GM12878 (cell line): ENCODE data around the gene GPR152. TPM values are rescaled to one million over a fixed set of nuclear protein-coding genes. Genes with fewer than 3 reads are reported as not detected.

Experiments
- EP300 ChIP-seq, 2 experiments: fragments of 150-350 bp in 1 of 2; IDR thresholded peaks; 2 replicates each; pipeline ENCODE4 v1.6.1; 2011 to 2012; ENCODE audit warnings: low read depth in 2 of 2, low read length in 2 of 2, borderline replicate concordance in 1 of 2, improper control_type of control experiment in 1 of 2, inconsistent platforms in 1 of 2; ENCODE audit not compliant: control insufficient read depth in 1 of 2
- ETV6 ChIP-seq, 2 experiments: fragments of 450-650 bp in 1 of 2; IDR thresholded peaks in 1 of 2; conservative IDR thresholded peaks in 1 of 2; 2 replicates each; pipeline ENCODE4 v1.6.1; 2014; ENCODE audit warnings: antibody characterized with exemption in 1 of 2, borderline replicate concordance in 1 of 2, low read depth in 1 of 2, mild to moderate bottlenecking in 1 of 2, moderate library complexity in 1 of 2
- GATAD2B ChIP-seq: fragments of 450-650 bp; conservative IDR thresholded peaks from 2 replicates; pipeline ENCODE4 v1.6.1; 2017; ENCODE audit warnings: low read depth, mild to moderate bottlenecking, moderate library complexity
- NFYB ChIP-seq: IDR thresholded peaks from 2 replicates; pipeline ENCODE4 v1.6.1; 2011; ENCODE audit warnings: low read depth, mild to moderate bottlenecking, low read length, improper control_type of control experiment, moderate library complexity; ENCODE audit not compliant: insufficient read depth
- NR2F1 ChIP-seq: fragments of 450-650 bp; conservative IDR thresholded peaks from 2 replicates; pipeline ENCODE4 v1.6.1; 2017; ENCODE audit warnings: mild to moderate bottlenecking
- POLR2AphosphoS2 ChIP-seq: IDR thresholded peaks from 2 replicates; pipeline ENCODE4 v1.6.1; 2011; ENCODE audit warnings: low read depth, mild to moderate bottlenecking, low read length, improper control_type of control experiment, moderate library complexity
- polyA plus RNA-seq, 11 experiments: library from polyadenylated mRNA; depleted of rRNA in 4 of 11; unstranded in 6 of 11; stranded (reverse) in 5 of 11; fragments of >200 nt; fragmentation: Nextera tagmentation in 4 of 11; fragmentation: Illumina TruSeq in 1 of 11; extraction: Ambion mirVana in 4 of 11; extraction: Trizol in 1 of 11; gene quantifications; 1 replicate in 1 of 11; 2 replicates in 10 of 11; pipeline versions ENCODE4 v1.2.1 to v1.2.3, GENCODE V29; 2011 to 2016; ENCODE audit warnings: inconsistent platforms in 2 of 11, missing spikeins in 2 of 11, low read depth in 1 of 11
- total RNA-seq, 4 experiments: library from RNA; depleted of rRNA in 3 of 4; stranded (reverse); fragments of >200 nt in 3 of 4; fragmentation: Illumina TruSeq in 1 of 4; extraction: Trizol in 1 of 4; gene quantifications; 2 replicates each; pipeline versions ENCODE4 v1.2.1 to v1.2.3, GENCODE V29; 2013 to 2021
- TF ChIP-seq, protein P1 (sequence below): IDR thresholded peaks from 2 replicates; pipeline ENCODE4 v1.6.1; 2012; ENCODE audit warnings: mild to moderate bottlenecking, low read depth, low read length
- TF ChIP-seq, protein P2 (sequence below): IDR thresholded peaks from 2 replicates; pipeline ENCODE4 v1.6.1; 2011; ENCODE audit warnings: borderline replicate concordance, low read depth, mild to moderate bottlenecking, moderate library complexity, mixed read lengths, low read length; ENCODE audit not compliant: insufficient read depth; ENCODE audit errors: extremely low read length
- TF ChIP-seq, protein P3 (sequence below): fragments of 450-650 bp; IDR thresholded peaks from 2 replicates; pipeline ENCODE4 v1.6.1; 2017; ENCODE audit warnings: mild to moderate bottlenecking, low read depth, inconsistent platforms; ENCODE audit not compliant: poor library complexity, severe bottlenecking
- TF ChIP-seq, protein P4 (sequence below): fragments of 450-650 bp; IDR thresholded peaks from 2 replicates; pipeline ENCODE4 v1.6.1; 2016; ENCODE audit warnings: mild to moderate bottlenecking, moderate library complexity, borderline replicate concordance
- TF ChIP-seq, protein P5 (sequence below): fragments of 450-650 bp; IDR thresholded peaks from 2 replicates; pipeline ENCODE4 v1.6.1; 2017; ENCODE audit warnings: low read depth, mild to moderate bottlenecking, moderate library complexity

GPR152 gene
- total and polyA plus RNA-seq, 10 of the 15 experiments (the other 5 are each of a cell fraction or from before 2014, with no cell fraction given): not detected

DNA sequence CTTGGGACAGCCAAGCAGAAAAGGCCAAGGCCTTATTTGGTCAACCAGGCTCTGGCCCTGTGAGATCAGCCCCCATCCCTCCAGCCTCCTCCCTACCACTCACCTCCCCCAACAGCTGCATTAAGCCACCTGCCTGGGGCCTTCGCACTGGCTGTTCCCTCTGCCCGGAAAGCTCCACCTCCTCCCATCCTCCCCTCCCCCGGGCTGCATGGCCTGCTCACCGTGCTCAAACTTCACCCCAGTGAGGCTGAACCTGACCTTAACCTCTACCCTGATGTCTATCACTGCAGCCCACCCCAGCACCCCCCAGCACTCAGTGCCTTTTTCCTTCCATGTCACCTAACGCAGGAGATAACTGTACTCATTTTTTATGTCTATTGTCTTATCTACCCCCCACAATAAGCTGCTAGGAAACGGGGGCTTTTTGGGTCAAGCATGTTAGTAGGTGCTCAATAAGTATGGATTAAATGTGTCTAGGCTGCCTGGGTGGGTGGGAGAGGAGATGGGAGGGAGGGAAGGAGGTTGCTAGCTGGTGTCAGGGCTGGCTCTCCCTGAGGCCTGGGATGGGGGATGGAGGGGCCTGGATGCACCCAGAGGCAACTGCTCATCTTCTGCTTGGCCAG, 16.0 kb downstream of the GPR152 start (continued):
- TF ChIP-seq, protein P1, sequence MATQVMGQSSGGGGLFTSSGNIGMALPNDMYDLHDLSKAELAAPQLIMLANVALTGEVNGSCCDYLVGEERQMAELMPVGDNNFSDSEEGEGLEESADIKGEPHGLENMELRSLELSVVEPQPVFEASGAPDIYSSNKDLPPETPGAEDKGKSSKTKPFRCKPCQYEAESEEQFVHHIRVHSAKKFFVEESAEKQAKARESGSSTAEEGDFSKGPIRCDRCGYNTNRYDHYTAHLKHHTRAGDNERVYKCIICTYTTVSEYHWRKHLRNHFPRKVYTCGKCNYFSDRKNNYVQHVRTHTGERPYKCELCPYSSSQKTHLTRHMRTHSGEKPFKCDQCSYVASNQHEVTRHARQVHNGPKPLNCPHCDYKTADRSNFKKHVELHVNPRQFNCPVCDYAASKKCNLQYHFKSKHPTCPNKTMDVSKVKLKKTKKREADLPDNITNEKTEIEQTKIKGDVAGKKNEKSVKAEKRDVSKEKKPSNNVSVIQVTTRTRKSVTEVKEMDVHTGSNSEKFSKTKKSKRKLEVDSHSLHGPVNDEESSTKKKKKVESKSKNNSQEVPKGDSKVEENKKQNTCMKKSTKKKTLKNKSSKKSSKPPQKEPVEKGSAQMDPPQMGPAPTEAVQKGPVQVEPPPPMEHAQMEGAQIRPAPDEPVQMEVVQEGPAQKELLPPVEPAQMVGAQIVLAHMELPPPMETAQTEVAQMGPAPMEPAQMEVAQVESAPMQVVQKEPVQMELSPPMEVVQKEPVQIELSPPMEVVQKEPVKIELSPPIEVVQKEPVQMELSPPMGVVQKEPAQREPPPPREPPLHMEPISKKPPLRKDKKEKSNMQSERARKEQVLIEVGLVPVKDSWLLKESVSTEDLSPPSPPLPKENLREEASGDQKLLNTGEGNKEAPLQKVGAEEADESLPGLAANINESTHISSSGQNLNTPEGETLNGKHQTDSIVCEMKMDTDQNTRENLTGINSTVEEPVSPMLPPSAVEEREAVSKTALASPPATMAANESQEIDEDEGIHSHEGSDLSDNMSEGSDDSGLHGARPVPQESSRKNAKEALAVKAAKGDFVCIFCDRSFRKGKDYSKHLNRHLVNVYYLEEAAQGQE: no peak
- TF ChIP-seq EP300 (IDR thresholded peaks at IDR 0.05; ENCODE audit: borderline replicate concordance in 1 of 2, control insufficient read depth in 1 of 2, low read depth in 2 of 2, low read length in 2 of 2) (peak; percentile 28 to 30; a peak in 1 of 4 replicates), NFYB (no peak), ETV6 (conservative IDR thresholded peaks at IDR 0.05 in 1 of 2, IDR thresholded peaks at IDR 0.05 in 1 of 2; ENCODE audit: borderline replicate concordance in 1 of 2, low read depth in 1 of 2) (peak in 1 of 2 experiments; percentile 40; a peak in 1 of 4 replicates), POLR2AphosphoS2 (no peak; the same call in 1 of the 2 replicates), GATAD2B (peak; percentile 79; the same call in 1 of the 2 replicates), NR2F1 (peak; percentile 85)
- TF ChIP-seq, protein P2, sequence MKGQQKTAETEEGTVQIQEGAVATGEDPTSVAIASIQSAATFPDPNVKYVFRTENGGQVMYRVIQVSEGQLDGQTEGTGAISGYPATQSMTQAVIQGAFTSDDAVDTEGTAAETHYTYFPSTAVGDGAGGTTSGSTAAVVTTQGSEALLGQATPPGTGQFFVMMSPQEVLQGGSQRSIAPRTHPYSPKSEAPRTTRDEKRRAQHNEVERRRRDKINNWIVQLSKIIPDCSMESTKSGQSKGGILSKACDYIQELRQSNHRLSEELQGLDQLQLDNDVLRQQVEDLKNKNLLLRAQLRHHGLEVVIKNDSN: peak; percentile 5
- TF ChIP-seq, protein P3, sequence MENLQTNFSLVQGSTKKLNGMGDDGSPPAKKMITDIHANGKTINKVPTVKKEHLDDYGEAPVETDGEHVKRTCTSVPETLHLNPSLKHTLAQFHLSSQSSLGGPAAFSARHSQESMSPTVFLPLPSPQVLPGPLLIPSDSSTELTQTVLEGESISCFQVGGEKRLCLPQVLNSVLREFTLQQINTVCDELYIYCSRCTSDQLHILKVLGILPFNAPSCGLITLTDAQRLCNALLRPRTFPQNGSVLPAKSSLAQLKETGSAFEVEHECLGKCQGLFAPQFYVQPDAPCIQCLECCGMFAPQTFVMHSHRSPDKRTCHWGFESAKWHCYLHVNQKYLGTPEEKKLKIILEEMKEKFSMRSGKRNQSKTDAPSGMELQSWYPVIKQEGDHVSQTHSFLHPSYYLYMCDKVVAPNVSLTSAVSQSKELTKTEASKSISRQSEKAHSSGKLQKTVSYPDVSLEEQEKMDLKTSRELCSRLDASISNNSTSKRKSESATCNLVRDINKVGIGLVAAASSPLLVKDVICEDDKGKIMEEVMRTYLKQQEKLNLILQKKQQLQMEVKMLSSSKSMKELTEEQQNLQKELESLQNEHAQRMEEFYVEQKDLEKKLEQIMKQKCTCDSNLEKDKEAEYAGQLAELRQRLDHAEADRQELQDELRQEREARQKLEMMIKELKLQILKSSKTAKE: peak; percentile 71
- TF ChIP-seq, protein P4, sequence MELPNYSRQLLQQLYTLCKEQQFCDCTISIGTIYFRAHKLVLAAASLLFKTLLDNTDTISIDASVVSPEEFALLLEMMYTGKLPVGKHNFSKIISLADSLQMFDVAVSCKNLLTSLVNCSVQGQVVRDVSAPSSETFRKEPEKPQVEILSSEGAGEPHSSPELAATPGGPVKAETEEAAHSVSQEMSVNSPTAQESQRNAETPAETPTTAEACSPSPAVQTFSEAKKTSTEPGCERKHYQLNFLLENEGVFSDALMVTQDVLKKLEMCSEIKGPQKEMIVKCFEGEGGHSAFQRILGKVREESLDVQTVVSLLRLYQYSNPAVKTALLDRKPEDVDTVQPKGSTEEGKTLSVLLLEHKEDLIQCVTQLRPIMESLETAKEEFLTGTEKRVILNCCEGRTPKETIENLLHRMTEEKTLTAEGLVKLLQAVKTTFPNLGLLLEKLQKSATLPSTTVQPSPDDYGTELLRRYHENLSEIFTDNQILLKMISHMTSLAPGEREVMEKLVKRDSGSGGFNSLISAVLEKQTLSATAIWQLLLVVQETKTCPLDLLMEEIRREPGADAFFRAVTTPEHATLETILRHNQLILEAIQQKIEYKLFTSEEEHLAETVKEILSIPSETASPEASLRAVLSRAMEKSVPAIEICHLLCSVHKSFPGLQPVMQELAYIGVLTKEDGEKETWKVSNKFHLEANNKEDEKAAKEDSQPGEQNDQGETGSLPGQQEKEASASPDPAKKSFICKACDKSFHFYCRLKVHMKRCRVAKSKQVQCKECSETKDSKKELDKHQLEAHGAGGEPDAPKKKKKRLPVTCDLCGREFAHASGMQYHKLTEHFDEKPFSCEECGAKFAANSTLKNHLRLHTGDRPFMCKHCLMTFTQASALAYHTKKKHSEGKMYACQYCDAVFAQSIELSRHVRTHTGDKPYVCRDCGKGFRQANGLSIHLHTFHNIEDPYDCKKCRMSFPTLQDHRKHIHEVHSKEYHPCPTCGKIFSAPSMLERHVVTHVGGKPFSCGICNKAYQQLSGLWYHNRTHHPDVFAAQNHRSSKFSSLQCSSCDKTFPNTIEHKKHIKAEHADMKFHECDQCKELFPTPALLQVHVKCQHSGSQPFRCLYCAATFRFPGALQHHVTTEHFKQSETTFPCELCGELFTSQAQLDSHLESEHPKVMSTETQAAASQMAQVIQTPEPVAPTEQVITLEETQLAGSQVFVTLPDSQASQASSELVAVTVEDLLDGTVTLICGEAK: no peak; the same call in 1 of the 2 replicates
- TF ChIP-seq, protein P5, sequence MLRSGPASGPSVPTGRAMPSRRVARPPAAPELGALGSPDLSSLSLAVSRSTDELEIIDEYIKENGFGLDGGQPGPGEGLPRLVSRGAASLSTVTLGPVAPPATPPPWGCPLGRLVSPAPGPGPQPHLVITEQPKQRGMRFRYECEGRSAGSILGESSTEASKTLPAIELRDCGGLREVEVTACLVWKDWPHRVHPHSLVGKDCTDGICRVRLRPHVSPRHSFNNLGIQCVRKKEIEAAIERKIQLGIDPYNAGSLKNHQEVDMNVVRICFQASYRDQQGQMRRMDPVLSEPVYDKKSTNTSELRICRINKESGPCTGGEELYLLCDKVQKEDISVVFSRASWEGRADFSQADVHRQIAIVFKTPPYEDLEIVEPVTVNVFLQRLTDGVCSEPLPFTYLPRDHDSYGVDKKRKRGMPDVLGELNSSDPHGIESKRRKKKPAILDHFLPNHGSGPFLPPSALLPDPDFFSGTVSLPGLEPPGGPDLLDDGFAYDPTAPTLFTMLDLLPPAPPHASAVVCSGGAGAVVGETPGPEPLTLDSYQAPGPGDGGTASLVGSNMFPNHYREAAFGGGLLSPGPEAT: peak; percentile 72; the same call in 1 of the 2 replicates
